WTC11 (cell line): Measurements from ENCODE around the gene MEN1.

Experiments
- E2F4 ChIP-seq: sonication (generic); formaldehyde crosslinking; IDR thresholded peaks from 2 replicates; pipeline ENCODE4 v1.8.1; 2022; ENCODE audit warnings: low read depth, mild to moderate bottlenecking, moderate library complexity, missing genetic modification reagents, borderline replicate concordance
- MAX ChIP-seq: sonication (generic); formaldehyde crosslinking; IDR thresholded peaks from 2 replicates; pipeline ENCODE4 v1.8.0; 2022; ENCODE audit warnings: mild to moderate bottlenecking, missing genetic modification reagents
- NR3C1 ChIP-seq: sonication (generic); formaldehyde crosslinking; conservative IDR thresholded peaks from 2 replicates; pipeline ENCODE4 v1.8.1; 2023; ENCODE audit warnings: low read depth, mild to moderate bottlenecking, missing genetic modification reagents
- TEAD4 ChIP-seq: sonication (generic); formaldehyde crosslinking; IDR thresholded peaks from 2 replicates; pipeline ENCODE4 v1.8.0; 2022; ENCODE audit warnings: mild to moderate bottlenecking, missing genetic modification reagents
- ZBTB43 ChIP-seq: sonication (generic); formaldehyde crosslinking; IDR thresholded peaks from 2 replicates; pipeline ENCODE4 v1.8.1; 2023; ENCODE audit warnings: mild to moderate bottlenecking, missing genetic modification reagents

GRCh38 chr11:64851831-64852351 is 41.5 kb upstream of the MEN1 start:
- no peak for TF ChIP-seq ZBTB43 (CRISPR knock-in tag)
- TF ChIP-seq NR3C1 (CRISPR knock-in tag): no peak
- TF ChIP-seq TEAD4 (CRISPR knock-in tag): no peak
- no peak for TF ChIP-seq E2F4
- TF ChIP-seq MAX: no peak
